Measurements from ENCODE around the gene SHLD1.

Gene SHLD1

GRCh38 chr20:5864873-5865587 lies 114.8 kb downstream of the SHLD1 start:
- no peak overlapping the region for H3K4me2 ChIP-seq (ENCODE audit: low read depth, low read length)
- H3K79me2 ChIP-seq (ENCODE audit: low read length): no peaks in the 10 kb centered on the region
- H3K27ac ChIP-seq (ENCODE audit: low read length): no peak overlapping the region
- no peaks in the 10 kb centered on the region for H3K9me2 ChIP-seq (replicated peaks; ENCODE audit: insufficient read depth, low read length)
- no peaks in the 10 kb centered on the region for H3K27me3 ChIP-seq (replicated peaks; ENCODE audit: insufficient read depth, low read length)
- no peaks in the 10 kb centered on the region for H4K20me1 ChIP-seq (ENCODE audit: insufficient read depth, low read length)
- no peak for TF ChIP-seq EZH2 (optimal IDR thresholded peaks at IDR 0.05; ENCODE audit: low read depth, low read length)
- TF ChIP-seq CTCF (IDR thresholded peaks at IDR 0.05; ENCODE audit: low read length): no peak
- no peak for TF ChIP-seq EZH2phosphoT487 (IDR thresholded peaks at IDR 0.05; ENCODE audit: low read length)
- H3K36me3 ChIP-seq (replicated peaks; ENCODE audit: insufficient read depth, low read length): no peaks in the 10 kb centered on the region
- no peak overlapping the region for H2AFZ ChIP-seq (ENCODE audit: low read length)
- H3F3A ChIP-seq (ENCODE audit: insufficient read depth, low read length): no peaks in the 10 kb centered on the region
- no peak overlapping the region for H3K9ac ChIP-seq (ENCODE audit: low read length)
- no peaks in the 10 kb centered on the region for H3K9me3 ChIP-seq (replicated peaks; ENCODE audit: insufficient read depth, low read length)
- DNase-seq: no peak
- no peaks in the 10 kb centered on the region for H3K4me1 ChIP-seq (ENCODE audit: low read length)
- H3K4me3 ChIP-seq (ENCODE audit: low read length): no peak overlapping the region

- Histone ChIP-seq H3K27ac (ENCODE audit: low read length) (no peak overlapping the region), H3K4me2 (ENCODE audit: low read depth, low read length) (no peak overlapping the region), H3K79me2 (ENCODE audit: low read length) (no peaks in the 10 kb centered on the region)
These were observed 115.4 kb downstream of the SHLD1 start for GRCh38 chr20:5865604-5866003.

GRCh38 chr20:5870568-5870981 lies 120.4 kb downstream of the SHLD1 start:
- no peaks in the 10 kb centered on the region for H3K9me3 ChIP-seq (replicated peaks; ENCODE audit: insufficient read depth, low read length)
- H3K9ac ChIP-seq (ENCODE audit: low read length): no peak overlapping the region
- no peak overlapping the region for H2AFZ ChIP-seq (ENCODE audit: low read length)
- H3K4me2 ChIP-seq (ENCODE audit: low read depth, low read length): no peak overlapping the region
- H3F3A ChIP-seq (ENCODE audit: insufficient read depth, low read length): no peaks in the 10 kb centered on the region
- H3K27ac ChIP-seq (ENCODE audit: low read length): no peak overlapping the region
- H3K9me2 ChIP-seq (replicated peaks; ENCODE audit: insufficient read depth, low read length): no peaks in the 10 kb centered on the region
- no peaks in the 10 kb centered on the region for H4K20me1 ChIP-seq (ENCODE audit: insufficient read depth, low read length)
- no peaks in the 10 kb centered on the region for H3K79me2 ChIP-seq (ENCODE audit: low read length)
- H3K27me3 ChIP-seq (replicated peaks; ENCODE audit: insufficient read depth, low read length): no peaks in the 10 kb centered on the region
- H3K4me1 ChIP-seq (ENCODE audit: low read length): no peaks in the 10 kb centered on the region
- DNase-seq: no peak
- no peaks in the 10 kb centered on the region for H3K36me3 ChIP-seq (replicated peaks; ENCODE audit: insufficient read depth, low read length)
- no peak overlapping the region for H3K4me3 ChIP-seq (ENCODE audit: low read length)
- TF ChIP-seq EZH2 (optimal IDR thresholded peaks at IDR 0.05; ENCODE audit: low read depth, low read length): no peak
- no peak for TF ChIP-seq EZH2phosphoT487 (IDR thresholded peaks at IDR 0.05; ENCODE audit: low read length)
- no peak for TF ChIP-seq CTCF (IDR thresholded peaks at IDR 0.05; ENCODE audit: low read length)

More at GRCh38 chr20:5865604-5866003, 115.4 kb downstream of the SHLD1 start:
- Histone ChIP-seq H3K9me3 (replicated peaks; ENCODE audit: insufficient read depth, low read length) (no peaks in the 10 kb centered on the region), H4K20me1 (ENCODE audit: insufficient read depth, low read length) (no peaks in the 10 kb centered on the region), H3K36me3 (replicated peaks; ENCODE audit: insufficient read depth, low read length) (no peaks in the 10 kb centered on the region), H3K9ac (ENCODE audit: low read length) (no peak overlapping the region), H3K4me3 (ENCODE audit: low read length) (no peak overlapping the region), H3F3A (ENCODE audit: insufficient read depth, low read length) (no peaks in the 10 kb centered on the region), H3K4me1 (ENCODE audit: low read length) (no peaks in the 10 kb centered on the region), H3K9me2 (replicated peaks; ENCODE audit: insufficient read depth, low read length) (no peaks in the 10 kb centered on the region), H3K27me3 (replicated peaks; ENCODE audit: insufficient read depth, low read length) (no peaks in the 10 kb centered on the region), H2AFZ (ENCODE audit: low read length) (no peak overlapping the region)
- TF ChIP-seq CTCF (IDR thresholded peaks at IDR 0.05; ENCODE audit: low read length): no peak
- no peak for TF ChIP-seq EZH2phosphoT487 (IDR thresholded peaks at IDR 0.05; ENCODE audit: low read length)
- TF ChIP-seq EZH2 (optimal IDR thresholded peaks at IDR 0.05; ENCODE audit: low read depth, low read length): no peak
- no peak for DNase-seq

Measured in MM.1S (cell line).